GM18867 (cell line): ENCODE data around the gene DTX1.
A peak's percentile ranks its signal among the peaks of the same experiment; 100 is the strongest.

Experiments
- ATAC-seq: cut with Tn5 transposase; IDR thresholded peaks from one replicate; pipeline ENCODE4 v1.9.1; 2021; ENCODE audit warnings: mild to moderate bottlenecking, moderate library complexity; ENCODE audit not compliant: unreplicated experiment

DTX1 gene

DNA sequence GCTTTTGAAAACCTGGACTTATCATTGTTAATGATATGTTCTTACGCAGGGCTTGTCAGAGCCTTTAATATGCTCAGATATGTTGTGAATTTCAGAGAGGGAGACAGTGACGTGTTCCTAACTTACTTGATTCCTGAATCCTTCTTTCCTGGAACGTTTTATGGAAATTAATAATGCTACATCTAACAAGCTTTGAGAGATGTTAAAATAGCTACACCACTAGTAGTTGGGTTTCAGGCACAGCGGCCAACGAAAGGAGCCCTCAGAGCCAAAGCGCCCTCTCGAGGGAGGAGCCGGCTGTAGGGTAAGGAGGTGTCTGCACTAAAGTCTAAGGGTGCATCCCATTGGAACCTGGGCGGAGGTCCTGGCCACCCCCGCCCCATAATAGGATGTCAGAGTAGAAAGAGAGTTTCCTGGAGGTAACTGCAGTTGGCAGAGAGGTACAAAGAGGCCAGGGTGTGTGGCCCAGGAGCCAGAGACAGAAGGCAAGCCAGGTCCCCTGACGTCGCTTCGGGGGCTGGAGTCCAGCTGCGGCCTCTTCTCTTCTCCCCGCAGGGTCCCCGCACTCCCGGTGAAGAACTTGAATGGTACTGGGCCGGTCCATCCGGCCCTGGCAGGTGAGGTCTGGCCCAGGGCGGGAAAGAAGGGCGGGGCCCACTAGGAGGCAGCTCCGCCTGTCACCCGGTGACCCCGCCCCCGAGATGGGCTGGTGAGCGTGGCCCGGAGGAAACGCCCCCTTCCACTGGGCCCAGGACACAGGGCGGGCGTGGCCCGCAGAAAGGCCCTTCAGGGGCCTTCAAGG is 36.3 kb downstream of the DTX1 start:
- ATAC-seq: no peak

DNA sequence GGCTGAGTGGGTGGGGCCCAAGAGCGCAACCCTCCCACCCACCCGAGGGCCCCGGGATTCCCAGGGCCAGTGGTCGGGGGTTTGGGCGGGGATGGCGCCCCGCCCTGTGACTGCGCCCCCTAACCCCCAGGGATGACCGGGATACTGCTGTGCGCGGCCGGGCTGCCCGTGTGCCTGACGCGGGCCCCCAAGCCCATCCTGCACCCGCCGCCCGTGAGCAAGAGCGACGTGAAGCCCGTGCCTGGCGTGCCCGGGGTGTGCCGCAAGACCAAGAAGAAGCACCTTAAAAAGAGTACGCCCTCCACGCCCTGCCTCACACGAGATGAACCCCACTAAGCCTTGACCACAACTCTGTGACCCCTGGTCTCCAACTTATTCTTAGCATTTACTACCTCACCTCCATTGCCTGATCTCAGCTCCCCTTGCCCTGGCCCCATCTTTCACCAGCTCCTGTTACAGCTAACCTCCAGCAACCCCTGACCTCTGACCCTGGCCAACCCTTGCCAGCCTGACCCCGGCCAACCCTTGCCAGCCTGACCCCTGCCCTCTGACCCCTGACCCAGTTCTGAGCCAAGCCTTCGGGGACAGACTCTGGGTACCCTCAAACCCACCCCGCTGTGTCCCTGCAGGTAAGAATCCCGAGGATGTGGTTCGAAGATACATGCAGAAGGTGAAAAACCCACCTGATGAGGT is 37.0 kb downstream of the DTX1 start:
- no peak for ATAC-seq

DNA sequence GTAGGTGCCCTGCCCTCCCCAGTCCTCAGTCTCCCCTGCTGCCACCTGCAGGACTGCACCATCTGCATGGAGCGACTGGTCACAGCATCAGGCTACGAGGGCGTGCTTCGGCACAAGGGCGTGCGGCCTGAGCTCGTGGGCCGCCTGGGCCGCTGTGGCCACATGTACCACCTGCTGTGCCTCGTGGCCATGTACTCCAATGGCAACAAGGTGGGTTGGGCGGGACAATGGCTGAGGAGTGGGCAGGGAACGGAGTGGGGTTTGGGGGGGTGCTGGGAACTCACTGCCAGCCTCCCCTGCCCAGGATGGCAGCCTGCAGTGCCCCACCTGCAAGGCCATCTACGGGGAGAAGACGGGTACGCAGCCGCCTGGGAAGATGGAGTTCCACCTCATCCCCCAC is 38.2 kb downstream of the DTX1 start:
- ATAC-seq: no peak

DNA sequence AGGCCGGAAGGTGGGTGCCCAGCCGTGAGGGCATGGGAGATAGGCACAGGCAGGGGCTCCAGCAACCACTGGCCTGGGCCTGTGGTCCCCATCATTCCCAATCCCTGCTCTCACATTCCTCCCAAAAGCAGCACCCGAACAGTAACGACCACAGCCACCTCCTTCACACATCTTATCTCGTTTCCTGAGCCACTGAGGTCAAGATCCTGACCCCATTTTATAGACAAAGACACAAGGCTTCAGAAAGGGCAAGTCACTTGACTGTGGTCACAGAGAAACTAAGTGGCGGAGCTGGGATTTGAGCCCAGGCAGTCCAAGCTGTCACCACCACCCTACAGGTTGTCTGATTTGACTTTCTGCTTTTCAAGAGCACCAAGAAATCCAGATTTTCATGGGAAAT is 38.9 kb downstream of the DTX1 start:
- no peak for ATAC-seq

DNA sequence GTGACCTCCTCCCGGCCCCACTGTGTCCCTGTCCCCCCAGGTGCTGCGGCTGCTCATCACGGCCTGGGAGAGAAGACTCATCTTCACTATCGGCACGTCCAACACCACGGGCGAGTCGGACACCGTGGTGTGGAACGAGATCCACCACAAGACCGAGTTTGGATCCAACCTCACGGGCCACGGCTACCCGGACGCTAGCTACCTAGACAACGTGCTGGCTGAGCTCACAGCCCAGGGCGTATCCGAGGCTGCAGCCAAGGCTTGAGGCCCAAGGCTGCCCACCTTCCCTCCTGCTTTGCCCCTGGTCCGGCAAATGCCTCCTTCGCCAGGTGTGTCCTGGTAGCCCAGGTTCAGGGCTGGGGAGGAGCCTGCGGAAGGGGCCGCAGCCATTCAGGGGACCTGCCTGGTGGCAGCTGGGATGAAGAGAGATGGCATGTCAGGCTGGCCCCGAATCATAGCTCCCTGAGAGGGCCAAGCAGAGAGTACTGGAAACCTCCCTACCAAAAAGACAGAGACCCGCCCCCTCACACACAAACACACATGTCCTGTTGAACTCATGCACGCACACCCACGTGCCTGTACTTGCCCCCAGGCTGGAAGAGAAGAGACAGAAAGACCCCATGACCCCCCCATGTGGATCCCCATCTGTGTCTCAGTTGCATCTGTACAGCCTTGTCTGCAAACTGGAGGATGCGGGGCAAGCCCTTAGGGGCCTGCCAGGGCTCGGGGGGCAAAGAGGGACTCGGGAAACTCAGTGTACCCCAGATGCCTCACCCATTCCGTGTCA is 40.3 kb downstream of the DTX1 start:
- ATAC-seq: no peak

DNA sequence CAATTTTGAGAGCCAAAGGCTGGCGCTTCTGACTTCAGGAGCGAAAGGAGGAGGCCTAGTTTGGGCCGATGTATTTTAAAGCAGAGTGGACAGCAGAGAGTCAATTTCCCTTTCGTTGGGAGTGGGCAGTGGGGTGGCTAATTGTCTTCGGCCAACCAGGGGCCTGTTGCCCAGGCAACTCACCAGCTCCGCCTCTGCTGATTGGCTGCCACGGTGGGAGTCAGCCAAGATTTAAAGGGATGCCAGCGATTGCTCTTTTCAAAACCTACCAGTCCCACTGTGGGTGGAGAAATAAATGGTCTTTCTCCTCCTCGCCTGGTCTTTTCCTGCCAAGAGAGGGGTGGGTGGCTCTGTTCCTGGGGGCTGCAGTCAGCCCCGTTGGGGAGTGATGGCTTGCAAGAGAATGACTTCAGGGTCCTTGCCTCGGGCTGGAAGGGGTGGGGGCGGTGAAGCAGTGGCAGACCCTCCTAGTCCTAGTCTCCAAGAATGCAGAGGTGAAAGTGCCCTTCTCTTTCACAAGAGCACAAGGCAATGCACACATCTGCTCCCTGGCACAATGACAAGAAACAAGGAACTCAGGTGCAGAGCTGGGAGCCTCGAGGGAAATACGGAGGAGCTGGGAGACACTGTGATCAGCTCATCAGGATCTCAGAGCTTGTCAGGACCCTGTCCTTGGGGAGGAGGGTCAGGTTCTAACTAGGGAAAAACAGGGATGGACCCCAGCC is 41.3 kb downstream of the DTX1 start:
- ATAC-seq: no peak

DNA sequence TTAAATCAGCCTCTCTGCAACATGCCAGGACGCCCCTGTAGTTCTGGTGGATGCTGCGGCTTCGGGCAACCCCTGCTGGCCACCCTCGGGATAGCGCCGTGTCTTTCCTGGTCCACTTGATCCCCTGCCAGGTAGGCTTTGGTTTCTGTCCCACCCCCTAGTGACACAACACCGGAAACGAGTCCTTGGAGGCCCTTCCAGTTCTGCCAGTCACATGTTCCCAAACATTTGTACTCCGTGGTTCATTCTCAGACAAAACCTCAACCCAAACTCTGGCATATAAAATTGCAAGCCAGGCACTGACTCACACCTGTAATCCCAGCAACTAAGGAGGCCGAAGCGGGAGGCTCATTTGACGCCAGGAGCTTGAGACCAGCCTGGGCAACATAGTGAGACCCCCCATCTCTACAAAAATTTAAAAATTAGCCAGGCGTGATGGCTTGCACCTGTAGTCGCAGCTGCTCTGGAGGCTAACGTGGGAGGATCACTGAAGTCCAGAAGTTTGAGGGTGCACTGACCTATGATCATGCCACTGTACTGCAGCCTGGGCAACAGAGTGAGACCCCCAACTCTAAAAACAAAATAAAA is 42.0 kb downstream of the DTX1 start:
- ATAC-seq: peak; percentile 66

DNA sequence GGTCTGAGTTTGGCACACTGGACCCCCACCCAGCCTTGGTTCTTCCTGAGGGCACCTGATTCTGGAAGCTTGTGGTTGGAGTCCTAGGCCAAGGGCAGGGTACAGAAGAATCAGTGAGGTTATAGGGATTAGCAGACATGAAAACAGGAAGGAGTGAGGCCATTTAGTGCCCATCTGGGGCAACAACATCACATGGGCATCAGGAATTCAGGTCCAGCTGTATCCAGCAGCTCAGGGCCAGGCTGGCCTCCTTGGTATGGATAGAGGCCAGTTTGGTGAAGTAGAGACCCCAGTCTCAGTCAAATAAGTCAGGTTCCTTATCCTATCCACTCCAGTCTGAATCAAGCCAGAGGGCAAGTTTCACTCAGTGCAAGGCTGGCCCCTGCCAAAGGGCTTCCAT is 42.8 kb downstream of the DTX1 start:
- ATAC-seq: no peak

DNA sequence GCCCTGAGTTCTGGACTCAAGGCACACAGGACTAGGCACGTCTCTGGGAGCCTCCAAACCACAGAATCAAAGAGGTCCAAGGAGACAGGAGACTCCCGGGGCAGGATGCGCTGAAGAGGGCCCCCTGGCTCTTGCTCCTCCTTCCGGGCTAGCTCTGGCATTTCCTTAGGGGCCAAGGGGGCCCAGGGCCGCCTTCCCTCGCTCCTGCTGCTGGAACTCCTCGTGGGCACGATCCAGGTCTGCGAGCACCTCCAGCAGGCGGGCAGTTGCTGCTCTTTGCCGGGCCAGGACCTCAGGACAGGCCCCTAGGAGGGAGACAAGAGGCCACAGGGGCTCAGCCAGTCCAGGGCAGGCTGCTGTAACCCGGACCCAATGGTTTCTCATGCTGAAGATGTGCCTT is 43.2 kb downstream of the DTX1 start:
- no peak for ATAC-seq

DNA sequence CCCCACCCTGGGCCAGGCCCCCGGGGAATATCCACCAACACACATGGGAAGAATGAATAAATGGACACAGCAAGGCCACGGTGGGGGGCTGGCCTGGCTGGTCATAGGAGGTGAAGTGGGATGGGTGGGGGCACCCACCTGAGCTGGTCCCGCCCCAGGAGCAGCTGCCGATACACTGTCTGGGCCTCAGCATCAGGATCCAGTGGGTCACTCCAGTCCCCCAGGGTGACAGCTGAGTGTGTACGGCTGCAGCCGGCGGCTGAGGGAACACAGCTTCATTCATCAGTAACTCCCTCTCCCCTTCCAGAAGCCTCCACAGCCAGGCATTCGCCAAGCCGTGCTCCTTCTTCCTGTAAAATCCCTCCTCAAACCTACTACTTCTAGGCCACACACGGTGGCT is 45.2 kb downstream of the DTX1 start:
- no peak for ATAC-seq

DNA sequence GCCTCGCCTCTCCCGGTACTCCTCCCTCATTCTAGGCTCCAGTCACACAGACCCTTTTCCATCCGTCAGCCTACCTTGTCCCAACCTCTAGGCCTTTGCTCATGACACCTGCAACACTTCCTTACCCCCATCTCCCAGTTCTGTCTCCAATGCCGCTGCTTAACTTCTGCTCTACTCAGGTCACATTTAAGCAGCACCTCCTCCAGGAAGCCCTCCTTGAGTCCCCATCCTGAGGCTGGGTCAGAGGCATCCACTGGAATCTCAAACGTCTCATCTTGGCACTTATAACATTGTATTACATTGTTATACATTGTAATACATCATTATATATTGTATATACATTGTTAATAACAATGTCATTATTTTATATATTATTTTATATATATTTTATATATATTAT is 46.3 kb downstream of the DTX1 start:
- no peak for ATAC-seq

DNA sequence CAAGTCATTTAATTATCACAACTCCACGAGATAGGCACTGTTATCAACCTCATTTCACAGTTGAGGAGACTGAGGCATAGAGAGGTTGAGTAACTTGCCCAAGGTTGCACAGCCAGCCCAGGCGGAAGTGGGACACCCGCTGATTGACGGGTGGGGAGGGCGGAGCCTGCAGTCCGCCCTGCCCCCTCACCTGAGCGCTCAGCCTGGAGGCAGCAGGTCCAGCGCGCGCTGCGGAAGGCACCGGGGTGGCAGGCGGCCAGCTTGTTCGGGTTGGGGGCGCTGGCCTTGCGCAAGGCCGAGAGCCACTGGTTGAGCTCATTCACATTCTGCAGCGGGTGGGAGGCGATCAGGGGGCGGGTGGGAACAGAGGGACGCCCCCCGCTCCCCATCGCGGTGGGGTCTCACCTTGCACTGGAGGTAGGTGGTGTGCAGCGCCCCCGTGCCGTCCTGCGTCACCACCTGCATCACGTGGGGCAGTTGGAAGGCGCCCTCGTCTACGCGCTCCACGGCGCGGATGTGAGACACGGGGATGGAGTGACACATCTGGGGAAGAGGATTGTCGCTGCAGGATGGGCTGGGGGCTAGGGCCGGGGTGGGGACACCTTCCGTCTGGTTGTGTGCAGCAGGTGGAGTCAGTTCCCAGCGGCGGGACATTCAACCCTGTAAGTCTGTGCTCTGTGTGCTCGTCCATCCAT is 47.4 kb downstream of the DTX1 start:
- ATAC-seq: no peak

DNA sequence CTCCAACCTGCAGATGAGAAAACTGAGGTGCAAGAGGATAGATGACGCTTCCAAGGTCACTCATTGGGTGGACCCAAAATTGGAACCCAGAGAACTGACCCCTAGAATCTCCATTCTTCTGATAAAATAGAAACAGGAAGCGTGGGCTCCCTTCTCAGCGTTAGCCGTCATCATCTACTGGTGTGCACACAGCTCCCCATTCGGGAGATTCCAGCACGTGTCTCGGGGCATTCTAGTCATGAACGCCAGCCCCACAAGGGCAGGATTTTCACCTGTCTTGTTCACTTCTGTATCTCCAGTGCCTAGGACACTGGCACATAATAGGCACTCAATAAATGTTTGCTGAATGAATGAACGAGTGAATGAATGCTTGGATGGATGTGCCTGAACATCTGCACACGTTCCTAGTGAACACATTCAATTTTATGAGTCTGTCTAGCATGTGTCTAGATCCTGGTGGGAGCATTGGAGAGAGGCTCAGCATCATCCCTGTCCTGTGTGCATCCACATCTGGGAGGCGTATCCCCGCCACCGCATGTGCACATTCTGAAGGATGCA is 48.5 kb downstream of the DTX1 start:
- no peak for ATAC-seq

DNA sequence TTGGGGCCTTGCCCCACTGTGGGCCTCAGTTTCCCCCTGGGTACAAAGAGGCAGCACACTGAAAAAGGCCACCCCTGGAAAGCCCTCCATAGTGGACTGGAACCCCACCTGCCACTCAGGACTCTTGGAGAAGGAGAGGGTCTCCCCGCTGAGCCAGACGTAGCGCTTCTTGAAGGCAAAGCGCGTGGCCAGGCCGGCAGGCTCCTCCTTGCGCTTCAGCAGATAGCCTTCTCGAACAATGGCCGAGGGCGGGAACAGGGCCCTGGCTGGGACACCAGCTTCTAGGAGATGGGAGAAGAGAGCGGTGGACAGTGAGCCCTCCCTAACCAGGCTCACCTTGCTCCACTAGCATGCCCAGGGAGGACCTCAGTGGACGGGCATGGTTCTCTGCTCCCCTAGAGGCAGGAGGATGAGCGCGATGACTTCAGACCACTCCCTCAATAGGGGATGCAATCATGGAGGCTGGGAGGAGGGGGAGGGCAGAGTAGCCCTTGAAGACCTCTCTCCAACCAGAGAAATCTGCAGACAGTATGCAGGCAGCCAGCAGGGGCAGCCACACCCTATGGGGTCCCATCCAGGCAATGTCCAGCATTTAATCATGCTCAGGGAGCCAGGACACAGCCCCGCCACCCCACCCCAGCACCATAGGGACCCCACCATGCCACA is 49.2 kb downstream of the DTX1 start:
- ATAC-seq: no peak

DNA sequence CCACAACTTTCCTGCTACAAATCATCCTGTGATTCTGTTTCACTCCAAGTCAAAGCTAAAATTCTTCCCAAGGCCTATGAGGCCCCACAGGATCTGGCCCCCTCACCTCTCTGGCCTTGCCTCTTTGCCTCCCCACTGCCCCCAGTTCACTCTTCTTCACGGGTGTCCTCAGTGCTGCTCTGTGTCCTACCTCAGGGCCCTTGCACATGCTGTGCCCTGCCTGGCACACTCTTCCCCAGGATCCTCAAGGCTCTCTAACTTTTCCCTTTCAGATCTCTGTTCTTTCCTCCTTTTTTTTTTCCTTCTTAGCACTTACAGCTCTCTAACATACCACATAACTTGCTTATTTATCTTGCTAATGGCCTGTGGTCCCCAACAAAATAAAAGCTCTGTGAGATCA is 49.8 kb downstream of the DTX1 start:
- no peak for ATAC-seq

DNA sequence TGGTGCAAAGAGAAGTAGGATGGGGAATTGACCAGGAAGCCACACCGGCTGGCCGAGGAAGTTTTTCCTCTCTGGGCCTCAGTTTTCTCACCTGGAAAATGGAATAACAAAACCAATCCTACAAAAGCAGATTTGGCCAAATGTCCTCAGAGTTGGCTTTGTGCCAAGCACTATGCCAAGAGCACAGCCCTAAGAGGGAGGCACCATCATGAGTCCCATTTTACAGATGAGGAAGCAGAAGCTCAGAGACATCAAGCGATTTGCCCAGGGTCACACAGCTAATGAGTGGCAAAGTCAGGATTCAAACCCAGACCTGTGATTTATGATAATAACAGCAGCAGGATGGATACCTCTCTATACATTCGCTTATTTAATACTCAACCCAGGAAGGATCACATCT is 51.8 kb downstream of the DTX1 start:
- no peak for ATAC-seq

DNA sequence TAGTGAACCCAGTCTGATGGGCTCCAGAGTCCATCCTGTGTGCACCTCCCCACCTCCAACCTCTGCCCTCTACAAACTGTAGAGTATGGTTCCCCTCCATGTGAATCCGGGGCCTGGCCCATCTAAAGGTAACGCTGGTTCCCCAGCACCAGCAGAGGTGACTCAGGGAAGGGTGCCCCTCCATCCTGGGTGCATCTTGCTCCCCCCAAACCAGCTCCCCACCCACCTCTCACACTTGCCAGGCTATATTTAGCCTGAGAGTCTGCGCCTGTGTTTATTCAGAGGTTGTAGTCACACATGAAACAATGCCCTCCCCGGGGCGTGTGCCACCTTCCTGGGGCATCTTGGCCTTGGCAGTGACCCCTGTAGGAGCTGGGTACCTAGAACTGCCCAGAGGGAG is 52.8 kb downstream of the DTX1 start:
- no peak for ATAC-seq

DNA sequence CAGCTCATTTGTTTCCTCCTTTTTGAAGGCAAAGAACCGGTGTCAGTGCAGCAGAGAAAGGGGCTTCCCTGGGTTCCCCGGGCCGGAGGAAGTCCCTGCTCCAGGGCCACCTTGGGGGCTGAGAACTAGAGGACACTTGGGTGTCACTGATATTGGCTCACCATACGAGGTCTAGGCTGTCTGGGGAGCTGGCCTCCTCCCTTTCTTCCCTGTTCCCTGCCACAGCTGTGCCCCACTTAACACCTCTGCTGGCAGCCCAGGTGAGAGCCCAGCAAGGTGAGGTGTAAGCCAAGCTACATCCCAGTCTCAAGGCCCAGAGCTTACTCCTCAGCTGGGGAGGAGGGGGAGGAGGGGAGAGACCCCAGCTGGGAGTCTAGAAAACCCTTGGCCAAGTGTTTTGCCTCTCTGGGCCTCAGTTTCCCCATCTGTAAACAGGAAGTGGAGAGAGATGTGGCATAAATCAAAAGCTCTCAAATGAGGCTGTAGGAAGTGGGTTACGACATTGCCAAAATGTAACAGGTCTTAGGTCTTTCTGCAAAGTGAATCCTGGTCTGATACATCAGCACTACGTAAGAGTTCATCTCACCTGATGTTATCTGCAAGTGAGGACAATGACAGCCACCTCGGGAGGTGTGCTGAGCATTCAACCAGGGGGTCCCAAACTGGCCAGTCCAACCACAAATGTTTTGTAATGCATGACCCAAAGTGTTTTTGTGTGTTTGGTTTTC is 53.5 kb downstream of the DTX1 start:
- ATAC-seq: no peak

DNA sequence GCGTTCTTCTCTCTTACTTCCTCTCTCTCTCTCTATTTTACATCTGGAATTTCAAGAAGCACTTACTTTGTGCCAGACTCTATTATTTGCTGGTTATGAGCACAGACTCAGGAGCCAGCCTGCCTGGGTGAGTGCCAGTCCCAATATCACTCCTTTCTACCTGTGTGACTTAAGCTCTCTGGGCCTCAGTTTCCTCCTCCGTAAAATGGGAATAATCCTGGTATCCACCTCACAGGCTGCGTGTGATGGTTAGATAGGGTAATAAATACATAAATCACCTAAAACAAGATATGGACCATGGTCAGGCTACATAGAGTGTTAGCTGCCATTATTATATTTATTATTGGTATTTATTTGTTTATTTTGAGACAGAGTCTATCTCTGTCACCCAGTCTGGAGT is 54.7 kb downstream of the DTX1 start:
- ATAC-seq: no peak
